ENCODE results near the gene FHOD3. TPM values are rescaled to one million over a fixed set of nuclear protein-coding genes. Genes with fewer than 3 reads are reported as not detected.

FHOD3 gene
- total RNA-seq, 1 experiment from 2014 or later: 22.7 TPM

GRCh38 chr18:36717422-36718110 lies 420.1 kb downstream of the FHOD3 start:
- no peak for DNase-seq (ENCODE audit: low read depth, low spot score)
- Histone ChIP-seq H3K9me3 (ENCODE audit: control insufficient read depth, insufficient read depth, low read depth, low read length) (no peaks in the 10 kb centered on the region), H3K27ac (ENCODE audit: low read length) (no peak overlapping the region), H3K36me3 (ENCODE audit: control insufficient read depth, insufficient read depth, low read length) (no peaks in the 10 kb centered on the region), H3K4me1 (ENCODE audit: control insufficient read depth, insufficient read depth, low read length) (no peaks in the 10 kb centered on the region), H3K27me3 (ENCODE audit: control insufficient read depth, insufficient read depth, low read length) (no peaks in the 10 kb centered on the region), H3K4me3 (ENCODE audit: low read depth in 2 of 2, low read length in 2 of 2) (no peak overlapping the region)
- intact Hi-C loops (cut with micrococcal nuclease; ENCODE audit: unreplicated experiment) (no loop called here), in situ Hi-C loops (cut with HindIII; ENCODE audit: low pct_unique_long_range_greater_than_20kb, low sequenced_read_pairs) (no loop called here)
- BruUV-seq (replicated peaks): no TSS peak
- ATAC-seq: no peak
- ChIA-PET POLR2A (no interaction called here), CTCF (no interaction called here)
- TF ChIP-seq CTCF (IDR thresholded peaks at IDR 0.05): no peak
- TF ChIP-seq TCF7L2 (IDR thresholded peaks at IDR 0.05; ENCODE audit: low read depth, low read length): no peak
- TF ChIP-seq, protein P1, sequence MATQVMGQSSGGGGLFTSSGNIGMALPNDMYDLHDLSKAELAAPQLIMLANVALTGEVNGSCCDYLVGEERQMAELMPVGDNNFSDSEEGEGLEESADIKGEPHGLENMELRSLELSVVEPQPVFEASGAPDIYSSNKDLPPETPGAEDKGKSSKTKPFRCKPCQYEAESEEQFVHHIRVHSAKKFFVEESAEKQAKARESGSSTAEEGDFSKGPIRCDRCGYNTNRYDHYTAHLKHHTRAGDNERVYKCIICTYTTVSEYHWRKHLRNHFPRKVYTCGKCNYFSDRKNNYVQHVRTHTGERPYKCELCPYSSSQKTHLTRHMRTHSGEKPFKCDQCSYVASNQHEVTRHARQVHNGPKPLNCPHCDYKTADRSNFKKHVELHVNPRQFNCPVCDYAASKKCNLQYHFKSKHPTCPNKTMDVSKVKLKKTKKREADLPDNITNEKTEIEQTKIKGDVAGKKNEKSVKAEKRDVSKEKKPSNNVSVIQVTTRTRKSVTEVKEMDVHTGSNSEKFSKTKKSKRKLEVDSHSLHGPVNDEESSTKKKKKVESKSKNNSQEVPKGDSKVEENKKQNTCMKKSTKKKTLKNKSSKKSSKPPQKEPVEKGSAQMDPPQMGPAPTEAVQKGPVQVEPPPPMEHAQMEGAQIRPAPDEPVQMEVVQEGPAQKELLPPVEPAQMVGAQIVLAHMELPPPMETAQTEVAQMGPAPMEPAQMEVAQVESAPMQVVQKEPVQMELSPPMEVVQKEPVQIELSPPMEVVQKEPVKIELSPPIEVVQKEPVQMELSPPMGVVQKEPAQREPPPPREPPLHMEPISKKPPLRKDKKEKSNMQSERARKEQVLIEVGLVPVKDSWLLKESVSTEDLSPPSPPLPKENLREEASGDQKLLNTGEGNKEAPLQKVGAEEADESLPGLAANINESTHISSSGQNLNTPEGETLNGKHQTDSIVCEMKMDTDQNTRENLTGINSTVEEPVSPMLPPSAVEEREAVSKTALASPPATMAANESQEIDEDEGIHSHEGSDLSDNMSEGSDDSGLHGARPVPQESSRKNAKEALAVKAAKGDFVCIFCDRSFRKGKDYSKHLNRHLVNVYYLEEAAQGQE (IDR thresholded peaks at IDR 0.05; ENCODE audit: insufficient read depth in 1 of 2, low read depth in 2 of 2, low read length in 1 of 2): no peak
- TF ChIP-seq POLR2AphosphoS5 (IDR thresholded peaks at IDR 0.05; ENCODE audit: low read depth, low read length): no peak
- no peak for TF ChIP-seq SIN3A (IDR thresholded peaks at IDR 0.05; ENCODE audit: borderline replicate concordance, insufficient read depth, low read depth, low read length)

GRCh38 chr18:36718705-36719328 lies 421.3 kb downstream of the FHOD3 start:
- no TSS peak for BruUV-seq (replicated peaks)
- no peak overlapping the region for H3K4me3 ChIP-seq (ENCODE audit: low read depth in 2 of 2, low read length in 2 of 2)
- ChIA-PET POLR2A (interaction anchor here (0.6 kb wide), 1 partner anchor 10 kb away, joined by 3 read pairs; no protein-coding TSS in a partner anchor), CTCF (no interaction called here)
- no peaks in the 10 kb centered on the region for H3K9me3 ChIP-seq (ENCODE audit: control insufficient read depth, insufficient read depth, low read depth, low read length)
- ATAC-seq (no peak), DNase-seq (ENCODE audit: low read depth, low spot score) (no peak)
- intact Hi-C loops (cut with micrococcal nuclease; ENCODE audit: unreplicated experiment) (no loop called here), in situ Hi-C loops (cut with HindIII; ENCODE audit: low pct_unique_long_range_greater_than_20kb, low sequenced_read_pairs) (no loop called here)
- no peaks in the 10 kb centered on the region for H3K36me3 ChIP-seq (ENCODE audit: control insufficient read depth, insufficient read depth, low read length)
- H3K27me3 ChIP-seq (ENCODE audit: control insufficient read depth, insufficient read depth, low read length): no peaks in the 10 kb centered on the region
- H3K27ac ChIP-seq (ENCODE audit: low read length): no peak overlapping the region
- TF ChIP-seq CTCF (IDR thresholded peaks at IDR 0.05) (no peak), TCF7L2 (IDR thresholded peaks at IDR 0.05; ENCODE audit: low read depth, low read length) (no peak), SIN3A (IDR thresholded peaks at IDR 0.05; ENCODE audit: borderline replicate concordance, insufficient read depth, low read depth, low read length) (no peak), POLR2AphosphoS5 (IDR thresholded peaks at IDR 0.05; ENCODE audit: low read depth, low read length) (no peak)
- TF ChIP-seq, protein P1 (IDR thresholded peaks at IDR 0.05; ENCODE audit: insufficient read depth in 1 of 2, low read depth in 2 of 2, low read length in 1 of 2): no peak
- H3K4me1 ChIP-seq (ENCODE audit: control insufficient read depth, insufficient read depth, low read length): no peaks in the 10 kb centered on the region

Measured in Panc1 (cell line).